ENCODE data around the gene CDC40.

Gene CDC40

GRCh38 chr6:110191477-110191876, 11.2 kb downstream of the CDC40 start:
- Histone ChIP-seq H3K36me3 (peaks cover 7% of the 10 kb centered on the region), H3K4me1 (peaks cover 6% of the 10 kb centered on the region; the same call in 1 of the 2 replicates), H3K9me3 (no peaks in the 10 kb centered on the region), H3K4me3 (ENCODE audit: low read depth, low read length) (no peak overlapping the region), H3K27me3 (no peaks in the 10 kb centered on the region)
- DNase-seq, result no peak
- TF ChIP-seq, protein P1, sequence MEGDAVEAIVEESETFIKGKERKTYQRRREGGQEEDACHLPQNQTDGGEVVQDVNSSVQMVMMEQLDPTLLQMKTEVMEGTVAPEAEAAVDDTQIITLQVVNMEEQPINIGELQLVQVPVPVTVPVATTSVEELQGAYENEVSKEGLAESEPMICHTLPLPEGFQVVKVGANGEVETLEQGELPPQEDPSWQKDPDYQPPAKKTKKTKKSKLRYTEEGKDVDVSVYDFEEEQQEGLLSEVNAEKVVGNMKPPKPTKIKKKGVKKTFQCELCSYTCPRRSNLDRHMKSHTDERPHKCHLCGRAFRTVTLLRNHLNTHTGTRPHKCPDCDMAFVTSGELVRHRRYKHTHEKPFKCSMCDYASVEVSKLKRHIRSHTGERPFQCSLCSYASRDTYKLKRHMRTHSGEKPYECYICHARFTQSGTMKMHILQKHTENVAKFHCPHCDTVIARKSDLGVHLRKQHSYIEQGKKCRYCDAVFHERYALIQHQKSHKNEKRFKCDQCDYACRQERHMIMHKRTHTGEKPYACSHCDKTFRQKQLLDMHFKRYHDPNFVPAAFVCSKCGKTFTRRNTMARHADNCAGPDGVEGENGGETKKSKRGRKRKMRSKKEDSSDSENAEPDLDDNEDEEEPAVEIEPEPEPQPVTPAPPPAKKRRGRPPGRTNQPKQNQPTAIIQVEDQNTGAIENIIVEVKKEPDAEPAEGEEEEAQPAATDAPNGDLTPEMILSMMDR (IDR thresholded peaks at IDR 0.05; ENCODE audit: low read depth, low read length), result no peak

DNA sequence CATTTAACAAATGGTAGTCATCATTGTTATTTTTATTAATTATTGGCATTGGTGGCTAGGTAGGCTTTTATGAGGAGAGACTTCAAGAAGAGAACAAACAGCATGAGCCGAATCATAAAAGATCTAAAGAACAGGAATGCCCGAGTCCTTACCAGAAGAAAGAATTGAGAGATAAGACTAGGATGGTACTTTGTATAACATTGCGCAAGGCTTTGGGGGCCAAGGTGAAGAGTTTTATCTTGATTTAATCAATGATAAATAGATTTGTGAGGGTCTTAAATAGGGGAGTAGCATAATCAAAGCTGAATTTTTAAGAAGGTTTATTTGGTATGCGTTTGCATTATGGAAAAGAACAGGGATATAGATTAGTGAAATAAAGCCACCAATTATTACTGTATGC, 15.4 kb downstream of the CDC40 start:
- Histone ChIP-seq H3K36me3 (peaks cover 7% of the 10 kb centered on the region), H3K4me1 (peaks cover 6% of the 10 kb centered on the region; the same call in 1 of the 2 replicates), H3K9me3 (no peaks in the 10 kb centered on the region), H3K4me3 (ENCODE audit: low read depth, low read length) (no peak overlapping the region), H3K27me3 (no peaks in the 10 kb centered on the region)
- TF ChIP-seq, protein P1 (IDR thresholded peaks at IDR 0.05; ENCODE audit: low read depth, low read length), result no peak
- no peak for DNase-seq

DNA sequence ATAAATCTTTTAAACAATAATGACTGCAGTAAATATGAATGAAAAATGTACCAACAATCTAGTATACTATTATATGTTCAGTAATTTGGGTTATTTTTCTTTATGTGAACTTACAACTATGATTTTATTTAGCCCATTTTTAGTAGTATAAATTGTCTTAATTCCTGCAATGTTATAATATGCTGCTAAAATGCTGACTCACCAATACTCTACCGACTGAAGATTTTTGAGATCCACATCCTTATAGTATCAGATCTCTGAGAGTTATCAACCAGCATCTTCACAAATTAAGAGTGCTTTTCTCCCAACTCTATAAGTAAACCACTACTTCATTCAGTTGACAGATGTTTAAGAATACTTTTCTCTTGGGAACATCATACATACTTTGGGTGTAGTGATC, 16.6 kb downstream of the CDC40 start:
- H3K4me1 ChIP-seq, result peaks cover 11% of the 10 kb centered on the region
- DNase-seq, result no peak
- TF ChIP-seq, protein P1 (IDR thresholded peaks at IDR 0.05; ENCODE audit: low read depth, low read length), result no peak
- H3K9me3 ChIP-seq, result no peaks in the 10 kb centered on the region
- peaks cover 7% of the 10 kb centered on the region for H3K36me3 ChIP-seq
- H3K27me3 ChIP-seq, result no peaks in the 10 kb centered on the region
- no peak overlapping the region for H3K4me3 ChIP-seq (ENCODE audit: low read depth, low read length)

DNA sequence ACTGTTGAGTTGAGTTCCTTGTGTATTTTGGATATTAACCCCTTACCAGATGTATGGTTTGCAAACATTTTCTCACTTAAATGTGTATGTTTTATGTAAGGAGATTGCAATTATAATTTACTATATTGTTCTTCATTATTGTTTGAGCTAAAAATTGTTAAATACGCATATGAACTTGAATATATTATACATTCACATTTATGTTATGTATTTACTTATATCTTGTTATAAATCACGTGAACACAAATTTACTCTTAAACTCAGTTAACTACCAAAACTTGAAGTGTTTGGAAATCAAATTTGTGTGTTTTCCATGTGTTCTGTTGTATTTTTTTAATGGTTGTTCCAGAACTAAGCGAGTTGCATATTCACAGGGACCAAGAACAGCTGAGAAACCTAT, 18.3 kb downstream of the CDC40 start:
- Histone ChIP-seq H3K4me3 (ENCODE audit: low read depth, low read length) (no peak overlapping the region), H3K36me3 (peaks cover 4% of the 10 kb centered on the region)

DNA sequence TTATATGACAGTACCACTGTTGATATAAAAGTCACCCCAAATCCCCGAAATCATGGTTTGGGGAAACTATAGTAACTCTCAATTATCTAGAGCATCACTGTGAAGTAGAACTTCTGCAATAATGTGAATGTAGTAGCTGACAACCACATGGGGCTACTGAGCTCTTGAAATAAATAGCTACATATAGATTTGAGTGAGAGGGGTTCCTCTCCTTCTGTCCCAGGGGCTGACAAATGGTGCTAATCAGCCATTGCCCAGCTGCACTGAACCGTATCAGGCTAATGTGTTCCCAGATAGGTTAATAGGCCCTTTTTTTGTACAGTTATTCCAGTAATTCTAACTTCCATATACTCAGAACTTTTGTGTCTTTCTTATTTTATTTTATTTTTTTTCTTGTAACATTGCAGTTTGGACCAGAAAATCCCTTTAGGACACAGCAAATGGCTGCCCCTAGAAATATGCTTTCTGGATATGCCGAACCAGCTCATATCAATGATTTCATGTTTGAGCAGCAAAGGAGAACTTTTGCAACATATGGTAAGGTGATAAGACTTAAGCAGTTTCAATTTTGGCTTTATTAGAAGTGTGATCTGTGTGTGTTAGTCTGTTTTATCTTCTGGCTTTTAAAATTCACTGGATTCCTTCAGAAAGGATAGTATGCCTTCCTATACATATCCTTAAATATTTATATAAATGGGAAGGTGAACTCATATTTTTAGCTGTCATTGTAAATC, 21.1 kb downstream of the CDC40 start:
- H3K36me3 ChIP-seq, result no peaks in the 10 kb centered on the region
- DNase-seq, result no peak
- TF ChIP-seq, protein P1 (IDR thresholded peaks at IDR 0.05; ENCODE audit: low read depth, low read length), result no peak
- H3K9me3 ChIP-seq, result no peaks in the 10 kb centered on the region
- no peaks in the 10 kb centered on the region for H3K27me3 ChIP-seq
- no peak overlapping the region for H3K4me3 ChIP-seq (ENCODE audit: low read depth, low read length)
- peaks cover 11% of the 10 kb centered on the region for H3K4me1 ChIP-seq

More for the DNA sequence above, 18.3 kb downstream of the CDC40 start:
- Histone ChIP-seq H3K4me1 (peaks cover 11% of the 10 kb centered on the region), H3K27me3 (no peaks in the 10 kb centered on the region), H3K9me3 (no peaks in the 10 kb centered on the region)
- TF ChIP-seq, protein P1 (IDR thresholded peaks at IDR 0.05; ENCODE audit: low read depth, low read length), result no peak
- DNase-seq, result no peak

GRCh38 chr6:110207652-110208051, 27.4 kb downstream of the CDC40 start:
- Histone ChIP-seq H3K4me1 (no peaks in the 10 kb centered on the region; the same call in 1 of the 2 replicates), H3K36me3 (peaks cover 34% of the 10 kb centered on the region), H3K4me3 (ENCODE audit: low read depth, low read length) (no peak overlapping the region), H3K27me3 (no peaks in the 10 kb centered on the region), H3K9me3 (no peaks in the 10 kb centered on the region)
- TF ChIP-seq, protein P1 (IDR thresholded peaks at IDR 0.05; ENCODE audit: low read depth, low read length), result no peak
- no peak for DNase-seq
